Colonic mucosa (tissue), 4 donors: Measurements from ENCODE around the gene KIR2DL4. TPM values are rescaled to one million over a fixed set of nuclear protein-coding genes. Genes with fewer than 3 reads are reported as not detected.
"Not testable (repeated sequence)": the region's sequence is repeated elsewhere in the genome, so short reads cannot be mapped to it uniquely, and the experiment has no call there.

ENCODE experiments used
- DNase-seq: peaks from one replicate; pipeline ENCODE4 v3.0.0-alpha.2; 2020
- H3K27ac ChIP-seq: fragments of 200-600 bp; one replicate; pipeline ENCODE4 v1.8.0; 2021
- H3K27me3 ChIP-seq: fragments of 200-600 bp; one replicate; pipeline ENCODE4 v1.8.0; 2021
- H3K36me3 ChIP-seq: fragments of 200-600 bp; one replicate; pipeline ENCODE4 v1.8.0; 2021
- H3K4me1 ChIP-seq: fragments of 200-600 bp; one replicate; pipeline ENCODE4 v1.8.0; 2021; ENCODE audit warnings: mild to moderate bottlenecking
- H3K4me3 ChIP-seq: fragments of 200-600 bp; one replicate; pipeline ENCODE4 v1.8.0; 2021
- H3K9ac ChIP-seq, 2 donors: one replicate each; pipeline ENCODE4 v1.7.0; 2013; ENCODE audit warnings: control low read depth in 2 of 2, low read depth in 2 of 2, low read length in 2 of 2
- H3K9me3 ChIP-seq: fragments of 200-600 bp; one replicate; pipeline ENCODE4 v1.8.0; 2021
- CTCF ChIP-seq: fragments of 200-600 bp; IDR thresholded peaks from one replicate; pipeline ENCODE4 v1.8.0; 2022; ENCODE audit warnings: antibody characterized with exemption, mild to moderate bottlenecking
- intact Hi-C: fragments of 100-400 bp; cut with DNase I; formaldehyde crosslinking; loops from one replicate; pipeline ENCODE4 v1.14.1; 2022
- total RNA-seq, 2 donors: library from RNA; stranded (reverse); fragmentation: NEBNext Ultra II Directional in 1 of 2; extraction: Animal tissue kit (Norgen Biotek cat#: 25700) in 1 of 2; gene quantifications; one replicate each; pipeline ENCODE4 v1.2.1, GENCODE V29; 2021
- donor health status: healthy.
- donor health status: DM: no; HTN: no; CAD: no.
- donor health status: DM: no; HTN: no; CAD: no.

The KIR2DL4 gene
- total RNA-seq, 2 donors from 2014 or later, result not detected

DNA sequence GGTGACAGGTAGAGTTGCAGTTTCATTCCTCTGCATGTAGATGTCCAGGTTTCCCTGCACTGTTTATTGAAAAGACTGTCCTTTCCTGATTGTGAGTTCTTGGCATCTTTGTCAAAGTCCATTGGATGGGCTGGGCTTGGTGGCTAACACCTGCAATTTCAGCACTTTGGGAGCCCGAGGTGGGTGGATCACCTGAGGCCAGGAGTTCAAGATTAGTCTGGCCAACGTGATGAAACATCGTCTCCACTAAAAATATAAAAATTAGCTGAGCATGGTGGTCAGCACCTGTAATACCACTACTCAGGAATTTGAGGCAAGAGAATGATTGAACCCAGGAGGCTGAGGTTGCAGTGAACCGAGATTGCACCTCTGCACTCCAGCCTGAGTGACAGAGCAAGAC, 25.6 kb upstream of the KIR2DL4 start:
- H3K27ac ChIP-seq, H3K27me3 ChIP-seq, H3K9ac ChIP-seq, H3K4me1 ChIP-seq, H3K4me3 ChIP-seq, H3K36me3 ChIP-seq, H3K9me3 ChIP-seq, intact Hi-C loops: not testable (repeated sequence)
- peak; percentile 3 for DNase-seq

- H3K36me3 ChIP-seq, H3K9ac ChIP-seq, H3K27ac ChIP-seq, H3K4me3 ChIP-seq, H3K9me3 ChIP-seq, intact Hi-C loops, H3K27me3 ChIP-seq, H3K4me1 ChIP-seq: not testable (repeated sequence)
- peak; percentile 1 for DNase-seq
These were observed 24.5 kb upstream of the KIR2DL4 start for GRCh38 chr19:54778896-54779295.

DNA sequence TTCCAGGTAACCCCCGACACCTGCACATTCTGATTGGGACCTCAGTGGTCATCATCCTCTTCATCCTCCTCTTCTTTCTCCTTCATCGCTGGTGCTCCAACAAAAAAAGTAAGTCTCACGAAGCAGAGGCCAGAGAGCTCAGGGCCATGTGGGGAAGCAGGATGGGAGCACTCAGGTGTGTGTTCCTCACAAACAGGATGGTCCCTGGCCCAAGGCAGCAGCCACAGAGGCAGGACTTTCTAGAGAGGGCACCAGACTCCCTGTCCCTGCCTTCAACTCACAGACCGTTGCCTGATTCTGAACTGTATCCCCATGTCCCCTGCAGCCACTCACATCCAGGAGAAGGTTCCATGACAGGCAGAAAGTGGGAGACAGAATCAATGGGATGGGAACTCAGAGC, 20.5 kb upstream of the KIR2DL4 start:
- H3K27me3 ChIP-seq, H3K36me3 ChIP-seq, H3K9me3 ChIP-seq, intact Hi-C loops, H3K4me3 ChIP-seq, H3K27ac ChIP-seq, H3K4me1 ChIP-seq, H3K9ac ChIP-seq: not testable (repeated sequence)
- peak; percentile 0 for DNase-seq

DNA sequence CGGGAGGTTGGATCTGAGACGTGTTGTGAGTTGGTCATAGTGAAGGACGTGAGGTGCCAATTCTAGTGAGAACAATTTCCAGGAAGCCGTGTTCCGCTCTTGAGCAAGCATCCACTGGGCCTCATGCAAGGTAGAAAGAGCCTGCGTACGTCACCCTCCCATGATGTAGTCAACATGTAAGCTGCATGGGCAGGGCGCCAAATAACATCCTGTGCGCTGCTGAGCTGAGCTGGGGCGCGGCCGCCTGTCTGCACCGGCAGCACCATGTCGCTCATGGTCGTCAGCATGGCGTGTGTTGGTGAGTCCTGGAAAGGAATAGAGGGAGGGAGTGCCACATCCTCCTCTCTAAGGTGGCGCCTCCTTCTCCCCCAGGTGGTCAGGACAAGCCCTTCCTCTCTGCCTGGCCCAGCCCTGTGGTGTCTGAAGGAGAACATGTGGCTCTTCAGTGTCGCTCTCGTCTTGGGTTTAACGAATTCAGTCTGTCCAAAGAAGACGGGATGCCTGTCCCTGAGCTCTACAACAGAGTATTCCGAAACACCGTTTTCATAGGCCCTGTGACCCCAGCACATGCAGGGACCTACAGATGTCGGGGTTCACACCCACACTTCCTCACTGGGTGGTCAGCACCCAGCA, 17.2 kb upstream of the KIR2DL4 start:
- H3K27ac ChIP-seq, H3K4me3 ChIP-seq, H3K4me1 ChIP-seq, H3K9me3 ChIP-seq, H3K9ac ChIP-seq, H3K36me3 ChIP-seq, intact Hi-C loops, H3K27me3 ChIP-seq: not testable (repeated sequence)
- peak; percentile 7 for DNase-seq

DNA sequence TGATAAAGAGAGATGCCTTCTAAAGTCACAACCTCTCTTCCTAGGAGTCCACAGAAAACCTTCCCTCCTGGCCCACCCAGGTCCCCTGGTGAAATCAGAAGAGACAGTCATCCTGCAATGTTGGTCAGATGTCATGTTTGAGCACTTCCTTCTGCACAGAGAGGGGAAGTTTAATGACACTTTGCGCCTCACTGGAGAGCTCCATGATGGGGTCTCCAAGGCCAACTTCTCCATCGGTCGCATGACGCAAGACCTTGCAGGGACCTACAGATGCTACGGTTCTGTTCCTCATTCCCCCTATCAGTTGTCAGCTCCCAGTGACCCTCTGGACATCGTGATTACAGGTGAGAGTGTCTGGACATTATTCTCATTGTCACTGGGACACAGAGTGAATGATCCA, 15.3 kb upstream of the KIR2DL4 start:
- H3K4me1 ChIP-seq, H3K27ac ChIP-seq, H3K9ac ChIP-seq, intact Hi-C loops, H3K36me3 ChIP-seq, H3K27me3 ChIP-seq, H3K4me3 ChIP-seq, H3K9me3 ChIP-seq: not testable (repeated sequence)
- peak; percentile 2 for DNase-seq

DNA sequence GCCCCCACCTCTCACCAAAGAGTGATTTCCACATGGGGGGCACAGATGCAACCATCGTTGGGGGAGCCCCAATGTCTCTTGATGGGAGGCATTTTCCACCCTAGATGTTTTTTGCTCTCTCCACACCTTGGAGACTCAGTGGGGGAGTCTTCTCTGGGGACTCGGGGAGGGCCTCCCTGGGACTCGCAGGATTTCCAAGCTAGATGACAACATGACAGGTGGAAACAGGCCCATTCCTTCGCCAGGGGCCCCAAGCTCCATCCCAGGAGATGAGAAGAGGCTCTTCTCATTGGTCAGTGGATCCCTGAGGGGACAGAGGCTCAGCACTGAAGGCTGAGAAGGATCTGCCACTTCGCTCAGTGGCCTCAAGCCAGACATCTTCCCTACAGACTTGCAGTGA, 12.7 kb upstream of the KIR2DL4 start:
- H3K4me1 ChIP-seq, result no peaks in the 10 kb centered on the region
- H3K9me3 ChIP-seq, result no peaks in the 10 kb centered on the region
- intact Hi-C loops, result no loop called here

GRCh38 chr19:54791476-54791875, 11.9 kb upstream of the KIR2DL4 start:
- TF ChIP-seq CTCF, result no peak
- intact Hi-C loops, result no loop called here

More for the DNA sequence above, 12.7 kb upstream of the KIR2DL4 start:
- H3K27ac ChIP-seq, result no peak overlapping the region
- DNase-seq, result peak; percentile 0
- no peak overlapping the region for H3K4me3 ChIP-seq
- TF ChIP-seq CTCF, result no peak
- H3K27me3 ChIP-seq, result no peaks in the 10 kb centered on the region
- H3K9ac ChIP-seq, result no peak overlapping the region
- H3K36me3 ChIP-seq, result no peaks in the 10 kb centered on the region

GRCh38 chr19:54792814-54793213, 10.6 kb upstream of the KIR2DL4 start:
- no peaks in the 10 kb centered on the region for H3K27me3 ChIP-seq
- no peaks in the 10 kb centered on the region for H3K36me3 ChIP-seq
- DNase-seq, result no peak
- no peak overlapping the region for H3K4me3 ChIP-seq
- H3K9me3 ChIP-seq, result no peaks in the 10 kb centered on the region
- intact Hi-C loops, result no loop called here
- no peak overlapping the region for H3K27ac ChIP-seq
- no peak overlapping the region for H3K9ac ChIP-seq
- TF ChIP-seq CTCF, result no peak
- H3K4me1 ChIP-seq, result no peaks in the 10 kb centered on the region

More at GRCh38 chr19:54791476-54791875, 11.9 kb upstream of the KIR2DL4 start:
- Histone ChIP-seq H3K4me3 (no peak overlapping the region), H3K27ac (no peak overlapping the region), H3K9me3 (no peaks in the 10 kb centered on the region), H3K27me3 (no peaks in the 10 kb centered on the region), H3K4me1 (no peaks in the 10 kb centered on the region), H3K36me3 (no peaks in the 10 kb centered on the region), H3K9ac (no peak overlapping the region)
- DNase-seq, result no peak
